Measurements from ENCODE around the gene MAP6D1.

Gene MAP6D1

DNA sequence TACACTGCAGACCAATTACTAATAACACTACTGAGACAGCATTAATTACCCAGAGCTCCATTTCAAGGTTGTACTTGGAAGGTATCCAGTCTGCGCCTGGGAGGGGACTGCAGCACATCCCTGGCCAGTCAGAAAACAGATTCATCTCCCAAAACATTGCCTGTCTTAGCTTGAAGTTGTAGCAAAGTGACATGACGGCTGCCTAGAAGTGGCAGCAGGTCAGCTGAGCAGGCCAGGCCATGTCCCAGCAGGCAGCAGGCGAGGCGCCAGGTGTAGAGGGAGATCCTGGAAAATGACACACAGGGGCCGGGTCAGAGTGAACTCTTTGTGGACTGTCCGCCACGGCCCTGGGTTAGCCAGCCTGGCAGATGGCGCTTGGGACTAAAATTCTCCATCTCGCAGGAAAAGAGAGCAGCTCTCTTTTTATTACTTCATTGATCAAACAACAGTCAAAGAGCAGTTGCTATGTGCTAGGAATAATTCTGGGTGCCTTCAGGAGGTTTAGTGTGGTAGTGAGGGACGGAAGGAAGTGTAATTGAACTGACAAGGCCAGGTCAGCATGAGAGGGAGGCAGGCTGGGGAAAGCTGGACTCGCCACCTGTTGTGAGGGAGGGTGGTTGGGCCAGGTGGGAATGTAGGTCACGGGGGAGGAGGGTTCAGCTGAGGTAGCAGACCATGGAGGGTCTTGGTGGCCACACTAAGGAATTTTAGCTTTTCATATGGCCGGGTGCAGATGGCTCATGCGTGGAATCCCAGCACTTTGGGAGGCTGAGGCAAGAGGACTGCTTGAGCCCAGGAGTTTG lies 1.3 kb upstream of the MAP6D1 start:
- DNase-seq (ENCODE audit: low read depth), result no peak
- TF ChIP-seq, protein P1, sequence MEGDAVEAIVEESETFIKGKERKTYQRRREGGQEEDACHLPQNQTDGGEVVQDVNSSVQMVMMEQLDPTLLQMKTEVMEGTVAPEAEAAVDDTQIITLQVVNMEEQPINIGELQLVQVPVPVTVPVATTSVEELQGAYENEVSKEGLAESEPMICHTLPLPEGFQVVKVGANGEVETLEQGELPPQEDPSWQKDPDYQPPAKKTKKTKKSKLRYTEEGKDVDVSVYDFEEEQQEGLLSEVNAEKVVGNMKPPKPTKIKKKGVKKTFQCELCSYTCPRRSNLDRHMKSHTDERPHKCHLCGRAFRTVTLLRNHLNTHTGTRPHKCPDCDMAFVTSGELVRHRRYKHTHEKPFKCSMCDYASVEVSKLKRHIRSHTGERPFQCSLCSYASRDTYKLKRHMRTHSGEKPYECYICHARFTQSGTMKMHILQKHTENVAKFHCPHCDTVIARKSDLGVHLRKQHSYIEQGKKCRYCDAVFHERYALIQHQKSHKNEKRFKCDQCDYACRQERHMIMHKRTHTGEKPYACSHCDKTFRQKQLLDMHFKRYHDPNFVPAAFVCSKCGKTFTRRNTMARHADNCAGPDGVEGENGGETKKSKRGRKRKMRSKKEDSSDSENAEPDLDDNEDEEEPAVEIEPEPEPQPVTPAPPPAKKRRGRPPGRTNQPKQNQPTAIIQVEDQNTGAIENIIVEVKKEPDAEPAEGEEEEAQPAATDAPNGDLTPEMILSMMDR (IDR thresholded peaks at IDR 0.05; ENCODE audit: low read length, missing control alignments), result no peak

DNA sequence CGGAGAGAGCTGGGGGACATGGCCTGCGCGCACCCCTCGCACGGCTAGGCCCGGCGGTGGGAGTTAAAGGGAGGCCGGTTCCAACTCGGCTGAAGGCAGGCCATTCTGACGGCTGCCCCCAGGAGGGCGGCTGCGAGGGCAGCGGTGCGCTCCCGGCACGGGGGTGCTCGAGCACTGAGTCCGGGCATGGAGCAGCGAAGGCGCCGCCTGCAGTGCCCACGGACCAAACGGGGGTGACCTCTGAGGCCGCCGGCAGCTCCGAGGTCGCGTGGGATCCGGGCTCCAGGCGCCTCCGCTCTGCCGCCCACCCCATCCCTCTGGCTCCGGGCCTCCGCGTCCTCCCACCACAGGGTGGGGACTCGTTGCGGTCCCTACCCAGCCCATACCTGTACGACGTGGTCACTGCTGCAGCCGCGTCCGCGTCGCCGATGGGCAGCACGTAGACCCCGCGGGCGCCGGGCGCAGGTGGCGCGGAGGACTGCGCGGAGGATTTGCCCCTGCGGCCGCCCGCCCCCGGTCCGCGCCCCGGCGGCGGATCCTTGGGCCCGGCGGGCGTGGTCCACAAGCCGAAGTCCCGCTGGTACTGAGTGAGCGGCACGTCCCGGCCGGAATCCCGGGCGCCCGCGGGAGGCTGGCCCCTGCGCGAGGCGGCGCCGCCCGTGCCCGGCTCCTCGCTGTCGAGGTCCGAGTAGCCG lies 469 bp downstream of the MAP6D1 start:
- peak overlapping the region; percentile 59 for H3K4me3 ChIP-seq (replicated peaks; ENCODE audit: low read depth, low read length)
- DNase-seq (ENCODE audit: low read depth), result no peak
- TF ChIP-seq, protein P1 (IDR thresholded peaks at IDR 0.05; ENCODE audit: low read length, missing control alignments), result no peak

More for the DNA sequence above, 1.3 kb upstream of the MAP6D1 start:
- no peak overlapping the region for H3K4me3 ChIP-seq (replicated peaks; ENCODE audit: low read depth, low read length)

DNA sequence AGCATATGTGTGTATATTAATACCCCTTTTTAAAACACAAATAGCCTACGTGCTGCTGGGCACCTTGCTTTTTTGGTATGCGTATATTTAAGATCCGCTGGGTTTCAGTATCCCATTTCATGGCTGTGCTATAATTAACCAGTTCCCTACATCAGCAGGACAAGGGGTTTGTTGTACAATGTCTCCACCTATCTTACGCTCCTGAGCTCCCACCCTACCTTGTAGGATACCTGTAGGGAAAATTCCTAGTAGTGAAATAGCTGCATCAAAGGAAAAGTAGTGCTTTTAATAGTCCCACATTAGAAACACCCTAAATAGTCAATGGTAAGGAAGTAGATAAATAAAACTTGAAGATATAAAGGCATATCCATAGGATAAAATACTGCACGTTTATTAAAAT lies 1.4 kb downstream of the MAP6D1 start:
- TF ChIP-seq, protein P1 (IDR thresholded peaks at IDR 0.05; ENCODE audit: low read length, missing control alignments), result no peak
- no peak for DNase-seq (ENCODE audit: low read depth)
- H3K4me3 ChIP-seq (replicated peaks; ENCODE audit: low read depth, low read length), result no peak overlapping the region

DNA sequence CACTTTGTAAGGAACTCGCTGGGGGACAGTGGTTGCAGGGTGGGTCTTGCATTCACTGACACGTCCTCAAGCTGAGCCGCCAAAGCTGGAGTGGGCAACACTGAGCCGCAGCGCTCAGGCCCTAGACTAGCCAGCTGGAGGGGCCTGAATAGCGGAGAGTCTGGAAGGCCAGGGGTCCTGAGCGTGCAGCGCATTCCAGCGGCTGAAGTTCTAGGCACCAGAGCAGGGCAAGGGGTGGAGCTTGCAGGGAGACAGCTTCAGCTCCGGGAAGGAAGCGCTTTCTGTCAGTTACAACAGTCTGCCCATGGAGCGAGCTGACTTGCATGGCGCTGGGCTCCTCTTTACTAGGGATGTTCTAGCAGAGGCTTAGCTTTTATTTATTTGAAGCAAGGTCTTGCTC lies 2.7 kb downstream of the MAP6D1 start:
- no peak overlapping the region for H3K4me3 ChIP-seq (replicated peaks; ENCODE audit: low read depth, low read length)
- DNase-seq (ENCODE audit: low read depth), result no peak
- TF ChIP-seq, protein P1 (IDR thresholded peaks at IDR 0.05; ENCODE audit: low read length, missing control alignments), result no peak

DNA sequence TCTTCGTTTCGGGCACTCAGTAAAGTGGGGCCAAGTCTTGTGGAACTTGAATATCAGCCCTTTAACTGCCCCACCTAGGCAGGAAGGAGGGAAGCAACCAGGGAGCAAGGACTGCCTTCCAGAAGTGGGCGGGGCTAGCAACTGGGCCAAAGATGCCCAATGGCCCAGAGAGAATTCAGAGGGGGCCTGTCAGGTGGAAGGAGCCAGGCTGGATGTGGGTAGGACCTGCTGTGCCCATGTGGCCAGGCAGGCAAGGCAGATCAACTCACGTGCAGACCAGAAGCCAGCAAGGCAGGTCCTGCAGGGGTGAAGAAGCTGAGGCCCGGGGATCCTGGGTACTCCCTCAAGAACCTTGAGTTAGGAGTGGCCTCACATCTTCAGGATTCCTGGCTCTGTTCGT lies 5.5 kb downstream of the MAP6D1 start:
- no peak overlapping the region for H3K4me3 ChIP-seq (replicated peaks; ENCODE audit: low read depth, low read length)
- DNase-seq (ENCODE audit: low read depth), result no peak
- TF ChIP-seq, protein P1 (IDR thresholded peaks at IDR 0.05; ENCODE audit: low read length, missing control alignments), result no peak

DNA sequence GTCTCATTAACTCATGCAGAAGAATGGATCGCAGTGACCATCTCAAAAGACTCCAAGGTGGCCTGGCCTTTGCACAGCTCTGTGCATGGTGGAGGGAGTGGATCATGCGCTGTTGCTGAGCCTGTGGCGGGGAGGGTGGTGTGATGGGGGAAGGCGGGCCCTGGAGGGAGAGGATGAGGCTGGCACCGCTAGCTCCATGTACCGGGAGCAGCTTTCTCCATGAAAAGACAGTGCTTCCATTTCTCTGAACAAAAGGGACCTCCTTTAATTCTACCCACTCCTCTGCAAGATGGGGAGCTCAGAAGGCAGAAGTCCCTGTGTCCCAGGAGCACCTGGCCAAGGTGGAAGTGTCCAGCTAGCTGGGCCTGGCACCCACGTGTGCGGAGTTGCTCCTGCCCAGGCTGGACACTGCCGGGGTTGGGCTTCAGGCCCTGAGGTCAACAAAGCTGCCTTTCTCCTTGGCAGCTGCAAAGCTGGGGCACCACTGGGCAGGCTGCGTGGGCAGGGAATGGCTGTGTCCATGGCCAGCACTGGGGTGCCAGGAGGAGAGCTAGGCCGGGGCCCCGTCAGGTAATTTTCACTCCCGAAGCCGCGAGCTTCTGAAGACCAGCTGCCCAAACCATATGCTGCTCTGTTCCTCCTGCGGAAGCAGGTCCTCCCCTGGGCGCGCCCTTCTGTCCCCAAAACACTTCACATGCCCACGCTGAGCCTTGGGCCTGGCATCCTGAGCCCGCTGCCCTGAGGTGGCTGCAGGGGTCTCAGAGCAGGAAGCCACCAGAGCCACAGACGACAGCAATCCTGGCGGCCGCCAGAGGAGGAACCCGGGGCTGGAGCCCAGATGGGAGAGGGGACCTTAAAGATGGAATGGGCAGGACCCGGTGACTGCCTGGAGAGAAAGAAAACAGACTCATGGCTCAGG lies 6.4 kb downstream of the MAP6D1 start:
- no peak for DNase-seq (ENCODE audit: low read depth)
- TF ChIP-seq, protein P1 (IDR thresholded peaks at IDR 0.05; ENCODE audit: low read length, missing control alignments), result no peak
- no peak overlapping the region for H3K4me3 ChIP-seq (replicated peaks; ENCODE audit: low read depth, low read length)
